Vagina (tissue), 2 donors: Measurements from ENCODE around the gene EPN2. TPM values are rescaled to one million over a fixed set of nuclear protein-coding genes. Genes with fewer than 3 reads are reported as not detected.
"Not testable (repeated sequence)": the region's sequence is repeated elsewhere in the genome, so short reads cannot be mapped to it uniquely, and the experiment has no call there.

Experiments
- DNase-seq, 2 donors: peaks; one replicate each; pipeline ENCODE4 v3.0.0-alpha.2; 2017; ENCODE audit errors: extremely low spot score in 2 of 2
- H3K27ac ChIP-seq: fragments of 200-600 bp; sonication (generic); one replicate; pipeline ENCODE4 v1.5.1; 2019
- H3K27me3 ChIP-seq: fragments of 200-600 bp; sonication (generic); one replicate; pipeline ENCODE4 v1.5.1; 2019
- H3K36me3 ChIP-seq, 2 donors: fragments of 200-600 bp; sonication (generic); one replicate each; pipeline ENCODE4 v1.5.1; 2017 to 2019
- H3K4me1 ChIP-seq: fragments of 200-600 bp; sonication (generic); one replicate; pipeline ENCODE4 v1.5.1; 2019
- H3K4me3 ChIP-seq, 2 donors: fragments of 200-600 bp; sonication (generic); 1 replicate in 1 of 2; 2 replicates in 1 of 2; pipeline ENCODE4 v1.5.1; 2016 to 2019
- H3K9me3 ChIP-seq: fragments of 200-600 bp; sonication (generic); one replicate; pipeline ENCODE4 v1.5.1; 2019
- POLR2A ChIP-seq, 2 donors: fragments of 450-650 bp; IDR thresholded peaks; one replicate each; pipeline ENCODE4 v1.6.1; 2017; ENCODE audit warnings: antibody characterized with exemption in 2 of 2, mild to moderate bottlenecking in 2 of 2, moderate library complexity in 2 of 2
- POLR2AphosphoS5 ChIP-seq, 2 donors: sonication (generic); formaldehyde crosslinking; IDR thresholded peaks; one replicate each; pipeline ENCODE4 v1.9.0; 2017; ENCODE audit warnings: antibody characterized with exemption in 2 of 2, mild to moderate bottlenecking in 2 of 2, low read depth in 1 of 2; ENCODE audit not compliant: insufficient read depth in 1 of 2
- intact Hi-C: fragments of 100-400 bp; cut with DNase I; formaldehyde crosslinking; loops from one replicate; pipeline ENCODE4 v1.15.1; 2023
- total RNA-seq: library from RNA; depleted of rRNA; stranded (reverse); fragments of >200 nt; gene quantifications from one replicate; pipeline ENCODE4 v1.2.3, GENCODE V29; 2016
- TF ChIP-seq, protein P1 (sequence below), 3 experiments: fragments of 450-650 bp in 2 of 3; fragments of 200-600 bp in 1 of 3; sonication (generic) in 1 of 3; IDR thresholded peaks; one replicate each; pipeline ENCODE4 v1.5.1; 2017 to 2019; ENCODE audit warnings: antibody characterized with exemption in 3 of 3, mild to moderate bottlenecking in 2 of 3, moderate library complexity in 2 of 3

The EPN2 gene
- total RNA-seq, 1 donor from 2014 or later: 65.6 TPM

DNA sequence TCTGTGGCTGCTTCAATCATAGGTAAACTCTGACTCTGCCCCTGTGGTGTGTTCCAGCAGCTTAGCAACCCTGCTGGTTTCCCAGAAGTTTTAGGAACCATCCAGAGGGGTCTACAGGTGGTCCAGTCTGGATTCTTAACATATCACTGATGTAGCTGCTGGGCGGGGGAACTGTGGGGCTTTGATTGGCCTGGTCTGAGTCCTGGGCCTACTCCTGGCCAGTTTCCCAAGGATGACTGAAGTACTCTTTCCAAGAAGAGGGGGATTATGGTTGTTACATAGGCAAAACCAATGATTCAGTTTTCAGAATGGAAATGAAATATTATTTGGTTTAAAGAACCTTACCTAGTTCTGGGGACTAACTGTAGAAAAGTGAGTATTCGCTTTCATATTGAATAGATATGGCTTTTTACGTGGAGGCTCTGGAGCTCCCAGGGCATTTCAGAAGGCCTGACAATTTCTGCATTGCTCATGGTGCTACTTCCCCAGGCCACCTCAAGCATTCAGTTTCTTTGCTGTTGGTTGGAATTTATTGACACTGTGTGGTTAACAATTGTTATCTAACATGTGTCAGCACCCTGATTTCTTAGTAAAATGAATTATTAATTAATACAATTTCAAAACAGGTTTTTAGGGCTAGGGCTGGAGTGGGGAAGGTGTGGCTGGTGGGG, 38.4 kb downstream of the EPN2 start:
- Histone ChIP-seq H3K9me3 (no peaks in the 10 kb centered on the region), H3K27ac (peak overlapping the region; percentile 58), H3K36me3 (no peaks in the 10 kb centered on the region), H3K4me3 (no peak overlapping the region), H3K27me3 (no peaks in the 10 kb centered on the region), H3K4me1 (peaks cover 78% of the 10 kb centered on the region)
- TF ChIP-seq, protein P1, sequence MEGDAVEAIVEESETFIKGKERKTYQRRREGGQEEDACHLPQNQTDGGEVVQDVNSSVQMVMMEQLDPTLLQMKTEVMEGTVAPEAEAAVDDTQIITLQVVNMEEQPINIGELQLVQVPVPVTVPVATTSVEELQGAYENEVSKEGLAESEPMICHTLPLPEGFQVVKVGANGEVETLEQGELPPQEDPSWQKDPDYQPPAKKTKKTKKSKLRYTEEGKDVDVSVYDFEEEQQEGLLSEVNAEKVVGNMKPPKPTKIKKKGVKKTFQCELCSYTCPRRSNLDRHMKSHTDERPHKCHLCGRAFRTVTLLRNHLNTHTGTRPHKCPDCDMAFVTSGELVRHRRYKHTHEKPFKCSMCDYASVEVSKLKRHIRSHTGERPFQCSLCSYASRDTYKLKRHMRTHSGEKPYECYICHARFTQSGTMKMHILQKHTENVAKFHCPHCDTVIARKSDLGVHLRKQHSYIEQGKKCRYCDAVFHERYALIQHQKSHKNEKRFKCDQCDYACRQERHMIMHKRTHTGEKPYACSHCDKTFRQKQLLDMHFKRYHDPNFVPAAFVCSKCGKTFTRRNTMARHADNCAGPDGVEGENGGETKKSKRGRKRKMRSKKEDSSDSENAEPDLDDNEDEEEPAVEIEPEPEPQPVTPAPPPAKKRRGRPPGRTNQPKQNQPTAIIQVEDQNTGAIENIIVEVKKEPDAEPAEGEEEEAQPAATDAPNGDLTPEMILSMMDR (IDR thresholded peaks at IDR 0.05): no peak
- TF ChIP-seq POLR2A (IDR thresholded peaks at IDR 0.05) (no peak), POLR2AphosphoS5 (IDR thresholded peaks at IDR 0.05; ENCODE audit: insufficient read depth in 1 of 2, low read depth in 1 of 2) (no peak)
- DNase-seq: no peak
- intact Hi-C loops: no loop called here

DNA sequence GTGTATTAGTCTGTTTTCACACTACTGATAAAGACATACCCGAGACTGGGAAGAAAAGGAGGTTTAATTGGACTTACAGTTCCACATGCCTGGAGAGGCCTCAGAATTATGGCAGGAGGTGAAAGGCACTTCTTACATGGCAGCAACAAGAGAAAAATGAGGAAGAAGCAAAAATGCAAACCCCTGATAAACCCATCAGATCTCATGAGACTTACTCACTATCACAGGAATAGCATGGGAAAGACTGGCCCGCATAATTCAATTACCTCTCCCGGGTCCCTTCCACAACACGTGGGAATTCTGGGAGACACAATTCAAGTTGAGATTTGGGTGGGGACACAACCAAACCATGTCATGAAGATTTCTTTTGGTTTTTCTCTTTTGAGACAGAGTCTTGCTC, 41.1 kb downstream of the EPN2 start:
- Histone ChIP-seq H3K4me1 (peaks cover 72% of the 10 kb centered on the region), H3K27ac (peak overlapping the region; percentile 21)
- H3K4me3 ChIP-seq, H3K27me3 ChIP-seq, H3K9me3 ChIP-seq, H3K36me3 ChIP-seq, intact Hi-C loops, DNase-seq: not testable (repeated sequence)

DNA sequence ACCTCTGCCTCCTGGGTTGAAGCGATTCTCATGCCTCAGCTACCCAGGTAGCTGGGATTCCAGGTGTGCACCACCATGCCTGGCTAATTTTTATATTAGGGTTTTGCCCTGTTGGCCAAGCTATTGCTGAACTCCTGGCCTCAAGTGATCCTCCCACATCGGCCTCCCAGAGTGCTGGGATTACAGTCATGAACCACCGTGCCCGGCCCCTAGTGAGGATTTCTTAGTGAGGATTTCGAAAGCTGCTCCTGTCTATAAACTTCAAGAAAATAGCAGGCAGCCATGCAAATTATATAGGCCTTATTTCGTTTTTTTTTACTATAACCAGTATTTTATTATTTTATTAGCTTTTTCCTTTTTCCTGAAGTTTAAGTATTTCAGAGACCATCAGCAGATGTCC, 41.6 kb downstream of the EPN2 start:
- Histone ChIP-seq H3K4me1 (peaks cover 72% of the 10 kb centered on the region), H3K27me3 (no peaks in the 10 kb centered on the region), H3K27ac (peak overlapping the region; percentile 21), H3K9me3 (no peaks in the 10 kb centered on the region), H3K36me3 (peaks cover 0 to 3% of the 10 kb centered on the region in 2 donors), H3K4me3 (no peak overlapping the region)
- no peak for DNase-seq
- intact Hi-C loops: no loop called here
- TF ChIP-seq POLR2AphosphoS5 (IDR thresholded peaks at IDR 0.05; ENCODE audit: insufficient read depth in 1 of 2, low read depth in 1 of 2): no peak
- TF ChIP-seq, protein P1 (IDR thresholded peaks at IDR 0.05): no peak
- no peak for TF ChIP-seq POLR2A (IDR thresholded peaks at IDR 0.05)

DNA sequence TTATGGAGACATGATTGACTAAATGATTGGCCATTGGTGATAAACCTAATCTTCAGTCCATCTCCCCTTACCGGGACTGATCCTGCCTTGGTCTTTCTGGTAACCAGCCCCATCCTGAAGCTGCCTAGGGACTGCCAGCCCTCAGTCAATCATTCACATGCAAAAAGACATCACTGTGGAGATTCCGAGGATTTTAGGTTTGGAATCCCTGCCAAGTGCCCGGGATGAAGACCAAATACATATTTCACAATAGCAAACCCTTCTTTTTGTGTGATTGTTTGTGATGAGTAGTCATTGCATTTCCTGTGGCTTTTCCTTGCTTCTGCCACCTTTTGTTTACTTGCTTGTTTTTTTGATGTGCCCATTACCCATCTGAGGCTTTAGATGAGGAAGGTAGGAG, 44.0 kb downstream of the EPN2 start:
- intact Hi-C loops: no loop called here
- TF ChIP-seq, protein P1 (IDR thresholded peaks at IDR 0.05): no peak
- no peak for TF ChIP-seq POLR2A (IDR thresholded peaks at IDR 0.05)
- TF ChIP-seq POLR2AphosphoS5 (IDR thresholded peaks at IDR 0.05; ENCODE audit: insufficient read depth in 1 of 2, low read depth in 1 of 2): no peak
- H3K4me1 ChIP-seq: peaks cover 70% of the 10 kb centered on the region
- H3K27me3 ChIP-seq: no peaks in the 10 kb centered on the region
- H3K9me3 ChIP-seq: no peaks in the 10 kb centered on the region
- peaks cover 0 to 3% of the 10 kb centered on the region in 2 donors for H3K36me3 ChIP-seq
- H3K27ac ChIP-seq: peak overlapping the region; percentile 34
- H3K4me3 ChIP-seq: no peak overlapping the region
- DNase-seq: no peak

DNA sequence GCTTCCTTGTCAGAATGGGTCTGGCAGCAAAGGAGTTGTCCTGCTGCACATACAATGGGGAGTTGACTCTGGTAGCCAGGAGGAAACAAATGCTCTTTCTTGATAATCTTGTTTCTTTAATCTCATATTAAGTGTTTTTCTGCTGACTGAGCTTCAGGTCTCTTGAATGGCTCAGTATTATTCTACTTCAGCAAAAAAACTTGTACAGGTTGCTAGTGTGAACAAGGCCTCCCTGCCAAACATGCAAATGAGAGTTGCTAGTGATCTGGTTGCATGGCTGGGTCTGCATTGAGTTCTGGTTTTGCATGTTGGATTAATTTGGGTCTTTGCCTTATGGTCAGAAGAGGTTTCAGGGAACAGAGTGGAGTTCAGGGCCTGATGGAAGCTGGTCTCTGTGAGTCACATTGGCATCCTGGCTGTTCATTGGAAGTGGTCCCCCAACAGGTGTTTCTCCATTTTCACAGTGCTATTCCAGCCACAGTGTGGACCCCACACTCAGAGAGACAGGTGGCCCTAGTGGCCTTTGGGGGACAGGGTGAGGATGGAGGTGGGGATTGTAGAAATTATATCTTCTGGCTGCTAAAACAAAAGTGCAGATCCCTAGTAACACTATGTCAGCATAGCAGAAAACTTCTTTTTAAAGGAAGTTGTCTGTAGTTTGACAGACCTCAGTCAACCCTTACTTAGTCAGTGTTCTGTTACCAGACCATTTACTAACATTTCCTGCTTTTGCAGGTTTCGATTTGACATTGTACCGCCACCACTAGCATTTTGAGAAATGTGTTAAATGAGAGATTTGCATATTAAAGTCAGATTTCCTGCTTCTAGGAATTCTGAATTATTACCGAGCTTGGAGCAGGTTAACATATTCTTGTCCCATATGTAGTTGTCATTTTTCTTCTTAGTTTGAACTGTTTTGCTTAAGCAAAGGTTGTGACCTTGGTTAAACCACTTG, 47.1 kb downstream of the EPN2 start:
- H3K9me3 ChIP-seq: no peaks in the 10 kb centered on the region
- no peak for TF ChIP-seq POLR2A (IDR thresholded peaks at IDR 0.05)
- intact Hi-C loops: no loop called here
- H3K4me3 ChIP-seq: no peak overlapping the region
- DNase-seq: no peak
- H3K27me3 ChIP-seq: no peaks in the 10 kb centered on the region
- H3K4me1 ChIP-seq: peaks cover 79% of the 10 kb centered on the region
- peaks cover 0 to 3% of the 10 kb centered on the region in 2 donors for H3K36me3 ChIP-seq
- H3K27ac ChIP-seq: no peak overlapping the region
